ENCODE measurements around the gene AHRR.

Gene AHRR

DNA sequence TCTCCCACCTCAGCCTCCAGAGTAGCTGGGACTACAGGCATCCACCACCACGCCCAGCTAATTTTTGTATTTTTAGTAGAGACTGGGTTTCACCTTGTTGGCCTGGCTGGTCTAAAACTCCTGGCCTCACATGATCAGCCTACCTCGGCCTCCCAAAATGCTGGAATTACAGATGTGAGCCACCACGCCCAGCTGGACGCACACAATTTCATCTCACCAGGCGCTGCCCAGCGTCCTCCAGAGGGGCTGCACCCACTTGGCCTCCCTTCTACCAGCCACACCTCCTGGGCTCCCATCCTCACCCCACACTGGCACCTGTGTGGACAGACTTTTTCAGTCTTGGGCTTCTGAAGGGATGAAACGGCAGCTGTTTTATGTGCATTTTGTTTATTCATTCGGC is 117.7 kb downstream of the AHRR start:
- no peak for ATAC-seq (ENCODE audit: low read depth)
- peaks cover 6% of the 10 kb centered on the region for H3K4me1 ChIP-seq (ENCODE audit: insufficient read depth, poor library complexity, severe bottlenecking)
- no peak overlapping the region for H3K4me3 ChIP-seq (ENCODE audit: severe bottlenecking)
- H3K36me3 ChIP-seq (ENCODE audit: low read depth) = no peaks in the 10 kb centered on the region
- no peaks in the 10 kb centered on the region for H3K27me3 ChIP-seq (ENCODE audit: insufficient read depth, poor library complexity, severe bottlenecking)
- TF ChIP-seq, protein P1, sequence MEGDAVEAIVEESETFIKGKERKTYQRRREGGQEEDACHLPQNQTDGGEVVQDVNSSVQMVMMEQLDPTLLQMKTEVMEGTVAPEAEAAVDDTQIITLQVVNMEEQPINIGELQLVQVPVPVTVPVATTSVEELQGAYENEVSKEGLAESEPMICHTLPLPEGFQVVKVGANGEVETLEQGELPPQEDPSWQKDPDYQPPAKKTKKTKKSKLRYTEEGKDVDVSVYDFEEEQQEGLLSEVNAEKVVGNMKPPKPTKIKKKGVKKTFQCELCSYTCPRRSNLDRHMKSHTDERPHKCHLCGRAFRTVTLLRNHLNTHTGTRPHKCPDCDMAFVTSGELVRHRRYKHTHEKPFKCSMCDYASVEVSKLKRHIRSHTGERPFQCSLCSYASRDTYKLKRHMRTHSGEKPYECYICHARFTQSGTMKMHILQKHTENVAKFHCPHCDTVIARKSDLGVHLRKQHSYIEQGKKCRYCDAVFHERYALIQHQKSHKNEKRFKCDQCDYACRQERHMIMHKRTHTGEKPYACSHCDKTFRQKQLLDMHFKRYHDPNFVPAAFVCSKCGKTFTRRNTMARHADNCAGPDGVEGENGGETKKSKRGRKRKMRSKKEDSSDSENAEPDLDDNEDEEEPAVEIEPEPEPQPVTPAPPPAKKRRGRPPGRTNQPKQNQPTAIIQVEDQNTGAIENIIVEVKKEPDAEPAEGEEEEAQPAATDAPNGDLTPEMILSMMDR (IDR thresholded peaks at IDR 0.05; ENCODE audit: poor library complexity, severe bottlenecking) = no peak
- no peaks in the 10 kb centered on the region for H3K9me3 ChIP-seq (ENCODE audit: severe bottlenecking)
- no peak for DNase-seq (ENCODE audit: low spot score)
- H3K27ac ChIP-seq (ENCODE audit: poor library complexity, severe bottlenecking) = no peak overlapping the region

DNA sequence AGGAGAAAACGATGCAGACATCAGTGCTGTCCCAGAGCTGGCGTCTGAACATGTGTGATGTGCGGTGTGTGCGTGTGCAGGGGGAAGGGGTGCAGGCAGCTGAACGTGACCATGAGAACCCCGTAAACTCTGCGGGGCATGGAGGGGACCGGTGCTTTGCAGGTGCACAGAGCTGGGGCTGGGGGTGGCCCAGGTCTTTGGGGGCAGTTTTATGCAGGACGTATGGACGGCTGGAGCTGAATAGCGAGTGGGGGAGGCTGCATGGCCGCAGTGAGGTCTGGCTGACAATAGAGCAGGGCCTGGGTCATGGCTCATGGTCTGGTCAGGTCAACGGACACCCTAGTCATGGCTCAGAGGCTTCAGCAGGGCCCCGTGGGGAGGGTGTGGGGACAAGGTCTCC is 118.1 kb downstream of the AHRR start:
- H3K4me3 ChIP-seq (ENCODE audit: severe bottlenecking) = no peak overlapping the region
- ATAC-seq (ENCODE audit: low read depth) (no peak), DNase-seq (ENCODE audit: low spot score) (peak; percentile 56)
- no peaks in the 10 kb centered on the region for H3K27me3 ChIP-seq (ENCODE audit: insufficient read depth, poor library complexity, severe bottlenecking)
- no peak overlapping the region for H3K27ac ChIP-seq (ENCODE audit: poor library complexity, severe bottlenecking)
- H3K9me3 ChIP-seq (ENCODE audit: severe bottlenecking) = no peaks in the 10 kb centered on the region
- TF ChIP-seq, protein P1 (IDR thresholded peaks at IDR 0.05; ENCODE audit: poor library complexity, severe bottlenecking) = no peak
- H3K4me1 ChIP-seq (ENCODE audit: insufficient read depth, poor library complexity, severe bottlenecking) = peaks cover 8% of the 10 kb centered on the region
- H3K36me3 ChIP-seq (ENCODE audit: low read depth) = no peaks in the 10 kb centered on the region

DNA sequence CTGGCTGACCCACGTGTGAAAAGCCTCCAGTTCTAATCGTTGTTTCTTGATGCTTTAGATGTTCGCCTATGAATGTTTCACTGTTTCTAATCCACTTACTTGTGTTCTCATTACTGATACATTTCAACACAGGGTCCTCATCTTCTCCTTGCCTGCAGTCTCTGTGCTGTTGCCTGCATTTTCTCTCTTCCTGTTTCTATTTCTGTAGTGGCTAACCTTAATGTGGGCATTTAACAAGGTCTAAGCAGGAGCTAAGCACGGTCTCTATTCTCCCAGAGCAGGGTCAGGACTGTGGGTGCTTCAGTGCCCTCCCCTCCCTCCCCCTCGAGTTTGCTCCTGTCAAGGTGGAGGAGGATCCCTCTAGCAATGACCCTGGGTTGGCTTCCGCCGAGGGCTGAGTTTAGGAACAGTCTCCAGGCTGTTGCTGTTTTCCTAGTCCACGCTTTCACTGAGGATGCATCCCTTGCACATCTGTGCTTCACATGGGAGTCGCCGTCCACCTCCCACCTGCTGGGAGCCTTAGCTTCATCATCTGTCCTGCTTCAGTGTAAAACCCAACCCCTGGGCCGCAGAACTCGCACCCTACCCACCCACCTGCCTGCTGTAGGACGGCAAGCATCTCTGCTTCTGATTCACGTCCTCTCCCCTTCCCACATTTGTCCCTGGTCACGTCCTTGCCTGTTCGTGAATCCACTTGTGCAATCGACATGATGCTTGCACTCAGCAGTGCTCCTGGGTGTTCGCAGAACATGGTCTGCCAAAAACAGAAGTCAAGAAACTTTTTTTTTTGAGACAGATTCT is 119.1 kb downstream of the AHRR start:
- H3K4me1 ChIP-seq (ENCODE audit: insufficient read depth, poor library complexity, severe bottlenecking) = peaks cover 8% of the 10 kb centered on the region
- no peak overlapping the region for H3K4me3 ChIP-seq (ENCODE audit: severe bottlenecking)
- DNase-seq (ENCODE audit: low spot score) (no peak), ATAC-seq (ENCODE audit: low read depth) (no peak)
- no peaks in the 10 kb centered on the region for H3K9me3 ChIP-seq (ENCODE audit: severe bottlenecking)
- H3K36me3 ChIP-seq (ENCODE audit: low read depth) = no peaks in the 10 kb centered on the region
- TF ChIP-seq, protein P1 (IDR thresholded peaks at IDR 0.05; ENCODE audit: poor library complexity, severe bottlenecking) = no peak
- H3K27ac ChIP-seq (ENCODE audit: poor library complexity, severe bottlenecking) = no peak overlapping the region
- H3K27me3 ChIP-seq (ENCODE audit: insufficient read depth, poor library complexity, severe bottlenecking) = no peaks in the 10 kb centered on the region

DNA sequence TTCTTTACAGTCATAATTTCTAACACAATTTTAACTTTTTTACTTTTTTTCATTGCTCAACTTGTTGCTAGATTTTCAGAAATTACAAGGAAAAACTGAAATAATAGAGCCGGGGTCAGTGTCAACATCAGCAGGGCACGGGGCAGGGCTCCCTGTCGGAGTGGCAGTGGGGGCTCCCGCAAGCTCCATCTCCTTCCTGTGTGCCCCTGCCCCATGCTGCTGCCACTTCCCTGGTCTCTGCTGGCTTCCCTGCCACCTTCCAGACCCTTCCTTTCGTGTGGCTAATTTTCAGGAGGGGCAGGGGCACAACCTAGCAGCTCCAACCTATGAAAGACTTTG is 120.5 kb downstream of the AHRR start:
- TF ChIP-seq, protein P1 (IDR thresholded peaks at IDR 0.05; ENCODE audit: poor library complexity, severe bottlenecking) = no peak
- H3K4me1 ChIP-seq (ENCODE audit: insufficient read depth, poor library complexity, severe bottlenecking) = peaks cover 8% of the 10 kb centered on the region
- DNase-seq (ENCODE audit: low spot score) (no peak), ATAC-seq (ENCODE audit: low read depth) (no peak)
- peak overlapping the region; percentile 39 for H3K27ac ChIP-seq (ENCODE audit: poor library complexity, severe bottlenecking)
- H3K27me3 ChIP-seq (ENCODE audit: insufficient read depth, poor library complexity, severe bottlenecking) = no peaks in the 10 kb centered on the region
- peak overlapping the region; percentile 92 for H3K4me3 ChIP-seq (ENCODE audit: severe bottlenecking)
- no peaks in the 10 kb centered on the region for H3K9me3 ChIP-seq (ENCODE audit: severe bottlenecking)
- peaks cover 8% of the 10 kb centered on the region for H3K36me3 ChIP-seq (ENCODE audit: low read depth)

Measured in RWPE2 (cell line).